ENCODE measurements around the gene ANKFY1.

DNA sequence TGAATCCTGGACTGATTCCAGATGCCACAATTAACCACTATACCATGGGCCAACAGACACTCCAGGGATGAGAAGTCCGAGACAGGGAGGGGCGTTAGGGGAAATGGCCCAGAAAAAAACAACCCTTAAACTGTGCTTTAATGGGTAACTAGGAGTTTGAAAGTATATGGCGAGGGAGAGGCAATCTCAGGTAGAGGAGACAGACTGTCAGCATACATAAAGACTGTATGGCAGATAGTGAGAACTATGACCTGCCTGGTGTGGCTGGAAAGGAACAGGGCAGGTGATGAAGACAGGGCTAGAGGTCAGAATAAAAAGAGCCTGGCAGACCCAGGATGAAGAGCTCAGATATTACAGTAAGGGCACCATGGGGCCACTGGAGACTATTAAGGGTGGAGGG lies 129.1 kb downstream of the ANKFY1 start:
- TF ChIP-seq POLR2A (IDR thresholded peaks at IDR 0.05; ENCODE audit: low read depth, low read length) (no peak), POLR2AphosphoS5 (IDR thresholded peaks at IDR 0.05; ENCODE audit: low read depth, low read length) (no peak), SPI1 (IDR thresholded peaks at IDR 0.05; ENCODE audit: low read depth, low read length) (no peak), TAF1 (IDR thresholded peaks at IDR 0.05; ENCODE audit: low read depth, low read length) (no peak), PAX5 (IDR thresholded peaks at IDR 0.05; ENCODE audit: insufficient read depth, low read length, severe bottlenecking) (no peak)
